Activated CD4-positive, alpha-beta T cell treated with anti-CD3 and anti-CD28 coated beads, Interleukin-2, amount 10 ng/mL, durations not matched to agents 7 days and 5 days (primary cell): Measurements from ENCODE around the gene LAMP5. TPM values are rescaled to one million over a fixed set of nuclear protein-coding genes. Genes with fewer than 3 reads are reported as not detected.

Source experiments
- CTCF ChIA-PET: fragments of 350-600 bp; sonication (Branson Sonifier 250); formaldehyde crosslinking; loops from one replicate; lab custom pipeline; 2021; ENCODE audit warnings: antibody characterized with exemption; lab: Charles Lee
- POLR2A ChIA-PET: fragments of 350-600 bp; sonication (Branson Sonifier 250); formaldehyde crosslinking; loops from one replicate; lab custom pipeline; 2021; ENCODE audit warnings: antibody characterized with exemption; lab: Charles Lee
- DNase-seq: peaks from one replicate; pipeline ENCODE4 v3.0.0-alpha.2; 2020
- H3K27ac Mint-ChIP-seq: one replicate; pipeline ENCODE4 v1.8.0; 2021; ENCODE audit warnings: mild to moderate bottlenecking, moderate library complexity, mixed read lengths
- H3K27me3 Mint-ChIP-seq: one replicate; pipeline ENCODE4 v1.8.0; 2021; ENCODE audit warnings: mixed read lengths
- H3K36me3 Mint-ChIP-seq: one replicate; pipeline ENCODE4 v1.8.0; 2021; ENCODE audit warnings: low read depth, mixed read lengths
- H3K4me1 Mint-ChIP-seq: one replicate; pipeline ENCODE4 v1.8.0; 2021; ENCODE audit warnings: mixed read lengths
- H3K4me3 Mint-ChIP-seq: one replicate; pipeline ENCODE4 v1.8.0; 2021; ENCODE audit warnings: mild to moderate bottlenecking, moderate library complexity, mixed read lengths
- H3K9me3 Mint-ChIP-seq: one replicate; pipeline ENCODE4 v1.8.0; 2021; ENCODE audit warnings: mixed read lengths
- total RNA-seq, 2 experiments: library from RNA; stranded (reverse); gene quantifications; one replicate each; pipeline ENCODE4 v1.2.3, GENCODE V29; 2021

LAMP5 gene
- total RNA-seq, 2 experiments from 2014 or later: not detected

DNA sequence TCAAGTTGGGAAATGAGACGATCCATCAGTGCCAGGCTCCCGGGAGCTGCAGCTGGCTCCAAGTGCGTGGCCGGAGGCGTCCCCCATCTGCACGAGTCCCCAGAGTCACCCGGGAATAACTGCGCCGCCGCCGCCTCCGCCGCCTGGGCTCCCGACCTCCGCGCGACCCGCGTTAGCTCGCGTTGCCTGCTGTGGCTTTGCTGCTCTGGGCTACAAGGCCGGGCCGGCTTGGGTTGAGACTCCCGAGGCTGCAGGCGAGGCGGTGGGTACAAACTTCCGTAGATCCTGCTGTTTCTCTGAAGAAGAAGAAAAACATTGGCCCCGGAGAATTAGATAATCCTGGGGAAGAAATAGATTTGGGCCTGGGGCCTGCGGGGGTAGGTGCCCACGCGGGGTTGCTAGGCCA, 7.4 kb upstream of the LAMP5 start:
- H3K27me3 Mint-ChIP-seq: peaks cover 45% of the 10 kb centered on the region
- ChIA-PET CTCF (no interaction called here), POLR2A (no interaction called here)
- no peak for DNase-seq
- H3K36me3 Mint-ChIP-seq: no peaks in the 10 kb centered on the region
- H3K9me3 Mint-ChIP-seq: no peaks in the 10 kb centered on the region
- H3K4me3 Mint-ChIP-seq: no peak overlapping the region
- no peaks in the 10 kb centered on the region for H3K4me1 Mint-ChIP-seq
- no peak overlapping the region for H3K27ac Mint-ChIP-seq

DNA sequence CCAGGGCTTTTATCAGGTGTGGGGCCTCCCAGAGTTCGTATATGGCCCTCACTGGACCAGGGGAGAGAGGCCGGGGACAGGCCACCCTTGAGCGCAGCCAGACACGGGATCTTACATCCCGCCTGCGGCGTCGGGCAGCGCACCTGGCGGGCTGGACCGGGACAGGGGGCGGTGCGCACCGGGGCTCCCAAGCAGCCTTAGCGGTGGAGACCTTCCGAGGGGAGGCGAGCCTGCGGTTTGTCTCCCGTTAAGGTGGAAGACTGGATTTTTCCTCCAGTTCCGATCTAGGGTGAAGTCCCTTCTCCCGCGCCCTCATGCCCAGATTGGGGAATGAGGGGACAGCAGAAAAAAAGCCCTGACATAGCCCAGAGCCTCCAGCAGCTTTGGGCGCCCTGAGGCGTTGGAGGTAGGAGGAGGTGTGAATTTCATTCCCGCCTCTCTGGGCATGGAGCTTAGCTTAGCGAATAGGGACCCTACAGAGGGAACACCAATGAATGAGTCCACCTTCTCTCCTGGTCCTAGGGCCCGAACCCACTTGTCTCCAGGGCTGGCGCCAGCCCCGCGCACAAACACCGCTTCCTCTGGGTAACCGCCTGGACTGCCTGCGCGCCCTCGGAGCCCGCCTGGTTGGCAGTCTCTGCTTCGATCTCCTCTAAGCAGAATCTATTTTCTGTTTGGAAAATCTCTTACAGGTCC, 6.7 kb upstream of the LAMP5 start:
- no peaks in the 10 kb centered on the region for H3K9me3 Mint-ChIP-seq
- peaks cover 52% of the 10 kb centered on the region for H3K27me3 Mint-ChIP-seq
- H3K36me3 Mint-ChIP-seq: no peaks in the 10 kb centered on the region
- H3K4me1 Mint-ChIP-seq: no peaks in the 10 kb centered on the region
- H3K4me3 Mint-ChIP-seq: no peak overlapping the region
- ChIA-PET CTCF (no interaction called here), POLR2A (no interaction called here)
- H3K27ac Mint-ChIP-seq: no peak overlapping the region
- no peak for DNase-seq

DNA sequence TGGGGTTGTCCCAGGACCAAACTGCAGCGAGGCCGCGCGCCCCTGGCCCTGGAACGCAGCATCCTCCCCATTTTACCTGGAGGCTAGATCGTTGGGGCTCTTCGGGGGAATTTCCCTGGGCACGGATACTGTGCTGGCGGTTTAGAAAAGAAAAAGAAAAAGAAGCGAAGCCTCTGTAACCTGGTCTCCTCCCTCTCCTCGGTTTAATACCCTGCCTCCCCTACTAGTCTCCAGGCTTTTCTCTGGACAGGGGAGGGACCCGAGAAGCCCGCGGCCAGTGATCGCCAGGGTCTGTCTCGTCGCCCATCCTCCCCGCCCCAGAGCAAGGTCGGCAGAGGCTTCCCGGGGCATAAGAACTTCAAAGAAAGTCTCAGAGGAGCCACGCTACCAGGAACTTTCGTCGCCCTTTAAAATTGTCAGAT, 6.1 kb upstream of the LAMP5 start:
- POLR2A ChIA-PET: no interaction called here
- Mint-ChIP-seq H3K27ac (no peak overlapping the region), H3K4me1 (no peaks in the 10 kb centered on the region), H3K9me3 (no peaks in the 10 kb centered on the region), H3K4me3 (no peak overlapping the region), H3K27me3 (peaks cover 55% of the 10 kb centered on the region), H3K36me3 (no peaks in the 10 kb centered on the region)
- CTCF ChIA-PET: no interaction called here
- DNase-seq: no peak

DNA sequence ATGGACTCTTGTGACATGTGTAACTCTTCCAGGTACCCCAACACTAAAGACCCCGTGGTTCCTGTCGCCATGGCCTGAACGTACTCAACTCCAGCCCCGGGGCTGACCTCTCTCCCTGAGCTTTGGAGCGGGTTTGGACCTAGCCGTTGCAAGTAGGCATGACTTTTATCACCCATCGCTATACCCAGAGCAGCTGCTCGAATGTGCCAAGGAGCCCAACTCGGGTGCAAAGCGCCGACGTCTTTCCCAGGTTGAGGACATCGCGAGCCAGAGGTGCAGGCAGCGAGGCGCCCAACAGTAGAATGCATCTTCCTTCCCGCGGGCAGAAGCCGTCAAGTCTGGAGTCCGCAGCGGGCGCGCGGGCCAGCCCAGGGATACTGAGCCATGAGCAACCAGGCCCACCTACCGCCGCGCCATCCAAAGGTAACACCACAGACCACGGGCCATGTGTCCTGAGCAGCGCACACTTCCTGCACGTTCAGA, 5.7 kb upstream of the LAMP5 start:
- ChIA-PET CTCF (no interaction called here), POLR2A (no interaction called here)
- Mint-ChIP-seq H3K4me3 (no peak overlapping the region), H3K4me1 (no peaks in the 10 kb centered on the region), H3K27me3 (peaks cover 55% of the 10 kb centered on the region), H3K9me3 (no peaks in the 10 kb centered on the region), H3K27ac (no peak overlapping the region), H3K36me3 (no peaks in the 10 kb centered on the region)
- no peak for DNase-seq

DNA sequence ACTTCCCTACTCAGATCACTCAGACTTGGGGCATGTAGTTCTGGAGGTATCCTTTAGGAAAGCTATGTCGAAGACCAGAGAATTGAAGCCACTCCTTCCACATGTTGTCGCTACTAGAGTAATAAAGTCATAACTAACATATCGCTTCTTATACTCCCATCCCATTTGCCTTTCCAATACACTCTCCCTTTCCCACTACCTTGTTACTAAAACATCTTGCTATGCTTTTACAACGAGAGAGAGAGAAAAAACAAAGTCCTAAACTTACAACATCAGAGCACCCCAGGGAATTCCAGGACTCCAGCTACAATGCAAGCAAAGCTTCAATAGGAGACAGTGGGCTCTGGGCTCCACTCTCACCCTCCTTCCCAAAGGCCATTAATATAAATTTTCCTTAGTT, 5.1 kb upstream of the LAMP5 start:
- DNase-seq: no peak
- Mint-ChIP-seq H3K4me1 (no peaks in the 10 kb centered on the region), H3K4me3 (no peak overlapping the region), H3K27me3 (peaks cover 60% of the 10 kb centered on the region), H3K27ac (no peak overlapping the region), H3K9me3 (no peaks in the 10 kb centered on the region), H3K36me3 (no peaks in the 10 kb centered on the region)
- ChIA-PET CTCF (no interaction called here), POLR2A (no interaction called here)

DNA sequence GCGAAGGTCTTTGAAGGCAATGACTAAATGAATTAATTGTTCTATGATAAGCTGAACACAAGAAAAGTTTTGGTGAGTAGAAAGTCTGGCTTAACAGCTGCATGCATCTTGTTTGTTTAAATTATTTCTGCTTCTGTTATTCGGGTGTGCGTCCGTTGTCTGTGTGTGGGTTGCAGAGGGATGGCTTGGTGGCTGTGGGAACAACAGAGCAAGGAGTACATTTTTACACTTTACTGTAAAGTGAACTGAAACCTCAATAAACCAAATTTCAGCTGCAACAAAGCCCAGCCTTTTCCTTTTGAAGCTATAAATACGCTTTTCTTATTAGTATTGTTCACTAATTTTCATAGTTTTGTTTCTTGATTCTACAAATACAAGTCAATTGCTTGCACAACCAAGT, 3.5 kb upstream of the LAMP5 start:
- no peaks in the 10 kb centered on the region for H3K36me3 Mint-ChIP-seq
- DNase-seq: no peak
- H3K27ac Mint-ChIP-seq: no peak overlapping the region
- H3K9me3 Mint-ChIP-seq: no peaks in the 10 kb centered on the region
- H3K27me3 Mint-ChIP-seq: peaks cover 71% of the 10 kb centered on the region
- no peak overlapping the region for H3K4me3 Mint-ChIP-seq
- ChIA-PET CTCF (no interaction called here), POLR2A (no interaction called here)
- no peaks in the 10 kb centered on the region for H3K4me1 Mint-ChIP-seq

DNA sequence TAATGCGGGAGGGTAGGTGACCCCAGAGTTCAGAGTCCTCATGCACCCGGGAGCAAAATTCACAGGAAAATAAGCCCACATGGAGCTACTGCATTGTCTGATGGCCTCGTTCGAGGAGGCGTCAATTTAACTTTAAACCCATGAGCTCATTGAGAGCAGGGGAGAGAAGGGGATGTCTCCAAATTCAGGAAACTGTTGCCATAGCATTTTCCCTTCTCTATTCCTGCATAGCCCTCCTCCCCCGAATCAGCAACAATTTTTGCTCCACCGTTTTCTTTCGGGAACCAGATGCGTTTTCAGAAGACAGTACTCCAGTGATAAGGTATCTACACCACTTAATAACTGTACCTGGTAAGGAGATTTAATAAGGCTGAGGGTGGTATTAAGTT, 324 bp upstream of the LAMP5 start:
- no peaks in the 10 kb centered on the region for H3K36me3 Mint-ChIP-seq
- H3K27me3 Mint-ChIP-seq: peaks cover 79% of the 10 kb centered on the region
- DNase-seq: no peak
- no peak overlapping the region for H3K27ac Mint-ChIP-seq
- no peaks in the 10 kb centered on the region for H3K9me3 Mint-ChIP-seq
- ChIA-PET POLR2A (no interaction called here), CTCF (no interaction called here)
- H3K4me1 Mint-ChIP-seq: no peaks in the 10 kb centered on the region
- H3K4me3 Mint-ChIP-seq: no peak overlapping the region

DNA sequence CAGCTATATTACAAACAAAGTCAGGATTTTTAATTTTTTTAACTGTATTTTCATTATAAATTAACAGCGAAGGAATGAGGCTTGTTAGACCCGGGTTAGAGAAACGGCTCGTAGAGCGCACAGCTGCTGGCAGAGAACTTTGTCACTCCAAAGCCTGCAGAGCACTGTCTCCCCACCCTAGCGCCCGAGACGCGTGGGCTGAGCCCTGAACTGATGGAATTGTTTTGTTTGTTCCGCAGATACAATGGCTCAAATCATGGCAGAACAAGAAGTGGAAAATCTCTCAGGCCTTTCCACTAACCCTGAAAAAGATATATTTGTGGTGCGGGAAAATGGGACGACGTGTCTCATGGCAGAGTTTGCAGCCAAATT, 810 bp downstream of the LAMP5 start:
- Mint-ChIP-seq H3K4me1 (no peaks in the 10 kb centered on the region), H3K4me3 (no peak overlapping the region), H3K27ac (no peak overlapping the region), H3K36me3 (no peaks in the 10 kb centered on the region), H3K27me3 (peaks cover 72% of the 10 kb centered on the region), H3K9me3 (no peaks in the 10 kb centered on the region)
- CTCF ChIA-PET: no interaction called here
- no peak for DNase-seq
- POLR2A ChIA-PET: no interaction called here

DNA sequence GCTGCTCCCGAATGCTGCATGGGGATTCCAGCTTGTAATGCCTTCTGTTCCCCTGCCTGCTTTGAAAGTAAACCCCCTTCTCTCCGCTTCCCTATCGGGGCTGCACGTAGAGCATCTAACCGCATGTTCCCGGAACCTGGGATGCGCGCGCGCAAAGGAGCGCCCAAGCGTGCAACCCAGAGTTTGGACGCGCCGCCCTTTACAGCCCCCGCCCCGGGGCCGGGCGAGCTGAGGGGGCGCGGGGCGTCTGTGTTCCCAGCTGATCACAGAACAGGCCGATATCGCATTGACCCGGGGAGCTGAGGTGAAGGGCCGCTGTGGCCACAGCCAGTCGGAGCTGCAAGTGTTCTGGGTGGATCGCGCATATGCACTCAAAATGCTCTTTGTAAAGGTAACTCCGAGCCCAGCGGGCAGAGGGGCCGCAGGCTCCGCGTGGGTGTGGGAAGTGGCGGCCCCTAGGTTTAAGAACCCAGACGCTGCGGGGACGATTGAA, 1.4 kb downstream of the LAMP5 start:
- H3K27me3 Mint-ChIP-seq: peaks cover 68% of the 10 kb centered on the region
- H3K4me3 Mint-ChIP-seq: no peak overlapping the region
- H3K27ac Mint-ChIP-seq: no peak overlapping the region
- H3K4me1 Mint-ChIP-seq: no peaks in the 10 kb centered on the region
- no peak for DNase-seq
- no peaks in the 10 kb centered on the region for H3K36me3 Mint-ChIP-seq
- H3K9me3 Mint-ChIP-seq: no peaks in the 10 kb centered on the region
- ChIA-PET CTCF (no interaction called here), POLR2A (no interaction called here)

DNA sequence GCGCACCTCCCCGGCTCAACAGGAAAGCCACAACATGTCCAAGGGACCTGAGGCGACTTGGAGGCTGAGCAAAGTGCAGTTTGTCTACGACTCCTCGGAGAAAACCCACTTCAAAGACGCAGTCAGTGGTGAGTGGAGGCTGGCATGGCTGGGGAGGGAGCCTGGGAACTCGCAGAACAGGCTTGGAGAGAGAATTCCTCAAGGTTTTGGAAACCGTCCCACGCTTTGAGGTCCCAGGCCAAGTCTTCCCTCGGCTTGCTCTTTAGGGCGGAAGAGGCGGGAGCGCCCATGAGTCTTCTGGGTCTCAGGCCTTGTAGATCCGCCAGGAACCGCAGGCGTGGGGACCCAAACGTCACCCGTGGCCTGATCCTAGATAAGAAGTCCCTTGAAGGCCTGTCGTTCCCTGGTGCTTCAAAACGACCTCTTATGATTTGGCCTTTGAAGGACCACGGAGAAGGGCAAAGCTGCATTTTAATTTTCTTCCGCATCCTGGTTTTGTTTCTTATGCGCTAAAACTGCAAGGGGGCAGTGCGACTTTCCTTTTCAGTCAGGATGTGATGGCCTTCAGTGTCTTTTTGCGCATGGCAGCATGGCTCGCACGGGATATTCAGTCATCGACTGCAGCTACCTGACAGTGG, 2.0 kb downstream of the LAMP5 start:
- H3K9me3 Mint-ChIP-seq: no peaks in the 10 kb centered on the region

DNA sequence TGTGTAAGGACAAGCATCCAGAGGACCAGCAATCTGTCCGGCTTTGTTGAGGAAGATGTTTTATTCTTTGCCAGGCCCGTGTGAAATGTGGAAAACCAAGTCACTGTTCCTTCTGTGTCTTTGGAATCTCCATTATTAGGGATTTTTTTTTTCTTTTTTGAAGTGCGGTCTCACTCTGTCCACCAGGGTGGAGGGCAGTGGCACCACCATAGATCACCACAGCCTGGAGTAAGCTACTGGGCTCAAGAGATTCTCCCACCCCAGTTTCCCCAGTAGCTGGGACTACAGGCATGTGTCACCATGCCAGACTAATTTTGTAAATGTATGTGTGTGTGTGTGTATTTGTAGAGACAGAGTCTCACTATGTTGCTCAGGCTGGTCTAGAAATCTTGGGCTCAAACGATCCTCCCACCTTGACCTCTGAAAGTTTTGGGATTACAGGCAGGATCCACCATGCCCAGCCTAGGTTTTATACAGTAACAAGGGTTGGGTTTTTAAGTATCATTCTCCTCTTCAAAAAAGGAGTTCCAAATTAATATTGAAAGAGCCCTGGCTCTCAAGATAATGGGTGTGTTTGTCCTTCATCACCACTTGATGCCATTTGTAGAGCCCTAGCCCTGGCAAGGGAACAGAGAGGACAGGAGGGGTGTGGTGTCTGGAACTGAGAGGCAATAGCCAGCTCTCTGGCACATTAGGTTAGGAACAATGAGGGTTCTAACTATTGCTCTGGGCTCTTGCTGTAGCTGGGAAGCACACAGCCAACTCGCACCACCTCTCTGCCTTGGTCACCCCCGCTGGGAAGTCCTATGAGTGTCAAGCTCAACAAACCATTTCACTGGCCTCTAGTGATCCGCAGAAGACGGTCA, 3.1 kb downstream of the LAMP5 start:
- Mint-ChIP-seq H3K4me1 (no peaks in the 10 kb centered on the region), H3K9me3 (no peaks in the 10 kb centered on the region), H3K36me3 (no peaks in the 10 kb centered on the region), H3K4me3 (no peak overlapping the region), H3K27ac (no peak overlapping the region), H3K27me3 (peaks cover 54% of the 10 kb centered on the region)
- DNase-seq: no peak
- ChIA-PET CTCF (no interaction called here), POLR2A (no interaction called here)

More for the DNA sequence above, 2.0 kb downstream of the LAMP5 start:
- POLR2A ChIA-PET: no interaction called here
- CTCF ChIA-PET: no interaction called here
- H3K4me3 Mint-ChIP-seq: no peak overlapping the region
- peaks cover 66% of the 10 kb centered on the region for H3K27me3 Mint-ChIP-seq
- H3K4me1 Mint-ChIP-seq: no peaks in the 10 kb centered on the region
- H3K36me3 Mint-ChIP-seq: no peaks in the 10 kb centered on the region
- DNase-seq: no peak
- H3K27ac Mint-ChIP-seq: no peak overlapping the region

DNA sequence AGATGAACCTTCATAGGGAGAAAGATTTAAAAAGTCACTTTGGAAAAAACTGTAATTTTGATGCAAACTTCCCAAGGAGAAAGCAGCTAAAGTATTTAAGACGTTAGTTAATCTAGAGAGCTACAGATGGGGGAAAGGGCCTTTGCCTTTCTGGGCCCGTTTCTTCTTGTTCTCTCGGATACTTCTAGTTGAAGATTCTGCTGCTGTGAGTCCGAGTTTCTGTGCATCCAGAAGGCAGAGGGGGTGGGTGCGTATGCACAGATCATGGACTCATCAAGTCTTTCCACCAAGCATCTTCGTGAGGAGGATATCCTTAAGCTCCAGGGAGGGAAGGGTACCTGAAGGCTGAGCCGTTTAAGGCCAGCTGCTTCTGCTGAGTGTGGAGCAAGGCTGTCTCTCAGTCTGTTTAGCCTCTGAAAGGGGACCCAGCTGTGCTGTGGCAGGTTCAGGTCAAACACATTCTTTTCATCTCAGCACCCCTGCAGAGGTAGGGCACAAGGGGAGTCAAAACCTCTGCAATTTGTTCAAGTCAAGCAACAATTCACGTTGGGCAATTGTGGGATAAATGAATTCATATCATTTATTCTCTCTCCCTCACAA, 4.3 kb downstream of the LAMP5 start:
- Mint-ChIP-seq H3K4me3 (no peak overlapping the region), H3K4me1 (no peaks in the 10 kb centered on the region), H3K36me3 (no peaks in the 10 kb centered on the region), H3K9me3 (no peaks in the 10 kb centered on the region), H3K27me3 (peaks cover 50% of the 10 kb centered on the region), H3K27ac (no peak overlapping the region)
- POLR2A ChIA-PET: no interaction called here
- CTCF ChIA-PET: interaction anchor here (1.1 kb wide), 1 partner anchor 37 kb away, joined by 3 read pairs; no protein-coding TSS in a partner anchor
- DNase-seq: no peak
